Lung (tissue), 12 donors: ENCODE results near the gene MECP2. TPM values are rescaled to one million over a fixed set of nuclear protein-coding genes. Genes with fewer than 3 reads are reported as not detected.

Source experiments
- ATAC-seq: fragments of 200-7000 bp; cut with Tn5 transposase; one replicate; pipeline ENCODE4 v1.9.1; 2020; ENCODE audit warnings: moderate number of reproducible peaks; ENCODE audit not compliant: insufficient read depth, low FRiP score
- DNase-seq, 3 donors: peaks; one replicate each; pipeline ENCODE4 v3.0.0-alpha.2; 2013 to 2017
- H3K27ac ChIP-seq, 2 donors: one replicate each; pipeline ENCODE4 v1.5.1; 2013; ENCODE audit warnings: mild to moderate bottlenecking in 2 of 2, moderate library complexity in 2 of 2, control low read depth in 1 of 2, inconsistent platforms in 1 of 2, low read depth in 1 of 2, low read length in 1 of 2
- H3K27me3 ChIP-seq, 3 donors: one replicate each; pipeline ENCODE4 v1.5.1; 2013; ENCODE audit warnings: low read length in 2 of 3; ENCODE audit not compliant: control insufficient read depth in 3 of 3, insufficient read depth in 3 of 3
- H3K36me3 ChIP-seq, 4 donors: one replicate each; pipeline ENCODE4 v1.5.1; 2013; ENCODE audit warnings: low read length in 4 of 4, mild to moderate bottlenecking in 1 of 4, moderate library complexity in 1 of 4; ENCODE audit not compliant: control insufficient read depth in 4 of 4, insufficient read depth in 4 of 4
- H3K4me1 ChIP-seq, 5 donors: one replicate each; pipeline ENCODE4 v1.5.1; 2013; ENCODE audit warnings: low read length in 5 of 5, mild to moderate bottlenecking in 2 of 5, moderate library complexity in 1 of 5; ENCODE audit not compliant: control insufficient read depth in 5 of 5, insufficient read depth in 5 of 5
- H3K4me3 ChIP-seq: one replicate; pipeline ENCODE4 v1.5.1; 2013; ENCODE audit warnings: mild to moderate bottlenecking, control low read depth, moderate library complexity
- H3K9ac ChIP-seq, 2 donors: one replicate each; pipeline ENCODE4 v1.5.1; 2013; ENCODE audit warnings: low read length in 2 of 2, control low read depth in 1 of 2; ENCODE audit not compliant: insufficient read depth in 1 of 2
- H3K9me3 ChIP-seq, 4 donors: one replicate each; pipeline ENCODE4 v1.5.1; 2013; ENCODE audit warnings: low read length in 3 of 4, mild to moderate bottlenecking in 1 of 4, moderate library complexity in 1 of 4; ENCODE audit not compliant: control insufficient read depth in 4 of 4, insufficient read depth in 3 of 4
- WGBS, 2 donors: extraction: QIAGEN DNeasy Blood & Tissue Kit; methylation state at CpG; one replicate each; pipeline ENCODE4 v1.1.7; 2013; 5-methylcytosine and 5-hydroxymethylcytosine counted together
- polyA plus RNA-seq, 2 donors: library from polyadenylated mRNA; stranded (reverse); fragments of 200-250 nt; gene quantifications; one replicate each; pipeline ENCODE4 v1.2.1, GENCODE V29; 2013
- total RNA-seq, 2 donors: library from RNA; depleted of rRNA in 1 of 2; stranded (reverse); fragments of >200 nt in 1 of 2; gene quantifications; one replicate each; pipeline ENCODE4 v1.2.1, GENCODE V29; 2014 to 2021
- TF ChIP-seq, protein P1 (sequence below): IDR thresholded peaks from 2 replicates; pipeline ENCODE4 v1.5.1; 2012; ENCODE audit warnings: mild to moderate bottlenecking; ENCODE audit errors: control extremely low read depth, extremely low read depth
- donor health status: control.
- donor health status: control.
- donor health status: Bipolar disorder and iron deficiency.
- donor health status: healthy.
- donor health status: DM: yes; HTN: yes; CAD: no.

Gene MECP2
- total and polyA plus RNA-seq, 4 donors: 20.4 to 62.9 (median 38.9) TPM

GRCh38 chrX:154004315-154004714 lies 93.2 kb downstream of the MECP2 start:
- H3K9ac ChIP-seq: no peak overlapping the region
- TF ChIP-seq, protein P1, sequence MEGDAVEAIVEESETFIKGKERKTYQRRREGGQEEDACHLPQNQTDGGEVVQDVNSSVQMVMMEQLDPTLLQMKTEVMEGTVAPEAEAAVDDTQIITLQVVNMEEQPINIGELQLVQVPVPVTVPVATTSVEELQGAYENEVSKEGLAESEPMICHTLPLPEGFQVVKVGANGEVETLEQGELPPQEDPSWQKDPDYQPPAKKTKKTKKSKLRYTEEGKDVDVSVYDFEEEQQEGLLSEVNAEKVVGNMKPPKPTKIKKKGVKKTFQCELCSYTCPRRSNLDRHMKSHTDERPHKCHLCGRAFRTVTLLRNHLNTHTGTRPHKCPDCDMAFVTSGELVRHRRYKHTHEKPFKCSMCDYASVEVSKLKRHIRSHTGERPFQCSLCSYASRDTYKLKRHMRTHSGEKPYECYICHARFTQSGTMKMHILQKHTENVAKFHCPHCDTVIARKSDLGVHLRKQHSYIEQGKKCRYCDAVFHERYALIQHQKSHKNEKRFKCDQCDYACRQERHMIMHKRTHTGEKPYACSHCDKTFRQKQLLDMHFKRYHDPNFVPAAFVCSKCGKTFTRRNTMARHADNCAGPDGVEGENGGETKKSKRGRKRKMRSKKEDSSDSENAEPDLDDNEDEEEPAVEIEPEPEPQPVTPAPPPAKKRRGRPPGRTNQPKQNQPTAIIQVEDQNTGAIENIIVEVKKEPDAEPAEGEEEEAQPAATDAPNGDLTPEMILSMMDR: no peak
- H3K27me3 ChIP-seq: peaks cover 0 to 8% (median 0%) of the 10 kb centered on the region in 3 donors
- no peak for DNase-seq
- no peak overlapping the region for H3K4me3 ChIP-seq
- no peak for ATAC-seq
- H3K4me1 ChIP-seq: no peaks in the 10 kb centered on the region
- no peak overlapping the region for H3K27ac ChIP-seq
- peaks cover 0 to 9% (median 0%) of the 10 kb centered on the region in 4 donors for H3K9me3 ChIP-seq
- WGBS, 2 donors: 83 to 88% methylated on average over 10 to 11 of the region's 11 CpGs
- no peaks in the 10 kb centered on the region for H3K36me3 ChIP-seq

GRCh38 chrX:154002215-154002719 lies 95.2 kb downstream of the MECP2 start:
- Histone ChIP-seq H3K27me3 (peaks cover 0 to 14% (median 0%) of the 10 kb centered on the region in 3 donors), H3K4me3 (no peak overlapping the region), H3K4me1 (no peaks in the 10 kb centered on the region), H3K36me3 (no peaks in the 10 kb centered on the region), H3K9ac (no peak overlapping the region), H3K9me3 (peaks cover 0 to 9% (median 0%) of the 10 kb centered on the region in 4 donors), H3K27ac (peak overlapping the region in 1 of 2 donors; percentile 12)
- TF ChIP-seq, protein P1: no peak
- WGBS, 2 donors: 40 to 74% methylated on average over 13 to 17 of the region's 17 CpGs
- DNase-seq (no peak), ATAC-seq (peak; percentile 59)

DNA sequence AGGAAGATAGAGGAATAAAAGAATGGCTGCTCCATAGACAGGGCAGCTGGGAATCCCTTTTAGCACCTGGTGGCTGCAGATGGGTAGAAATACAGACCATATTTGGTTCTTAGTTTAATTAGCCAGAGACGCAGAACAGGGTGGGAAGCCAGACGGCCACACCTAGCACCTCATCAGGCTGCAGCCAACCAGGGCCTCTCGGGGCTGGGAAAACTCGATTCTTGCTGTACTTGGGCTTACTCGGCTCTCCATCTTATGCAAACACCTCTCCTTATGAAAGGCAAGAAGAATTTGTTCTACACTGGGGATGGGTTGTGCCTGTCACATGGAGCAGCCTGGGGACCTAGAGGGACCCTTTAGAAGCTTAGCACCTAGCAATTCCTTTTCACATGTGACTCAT lies 97.5 kb downstream of the MECP2 start:
- H3K9ac ChIP-seq: no peak overlapping the region
- TF ChIP-seq, protein P1: no peak
- H3K4me3 ChIP-seq: no peak overlapping the region
- no peaks in the 10 kb centered on the region for H3K36me3 ChIP-seq
- peak in 1 of 3 donors; percentile 34 for DNase-seq
- 58 to 63% methylated on average over 5 of the region's 5 CpGs for WGBS, 2 donors
- no peak overlapping the region for H3K27ac ChIP-seq
- H3K4me1 ChIP-seq: no peaks in the 10 kb centered on the region
- H3K9me3 ChIP-seq: peaks cover 0 to 4% (median 0%) of the 10 kb centered on the region in 4 donors
- H3K27me3 ChIP-seq: peaks cover 0 to 22% (median 0%) of the 10 kb centered on the region in 3 donors
- ATAC-seq: peak; percentile 58
